NT2/D1 (cell line): ENCODE data around the gene RAB11FIP3.

Source experiments
- SUZ12 ChIP-seq: IDR thresholded peaks from 2 replicates; pipeline ENCODE4 v1.6.1; 2011; ENCODE audit not compliant: insufficient read length, insufficient read depth; ENCODE audit errors: extremely low read depth
- YY1 ChIP-seq: IDR thresholded peaks from 2 replicates; pipeline ENCODE4 v1.6.1; 2011; ENCODE audit not compliant: insufficient read length, insufficient read depth
- ZNF274 ChIP-seq: IDR thresholded peaks from 2 replicates; pipeline ENCODE4 v1.6.1; 2011; ENCODE audit warnings: mild to moderate bottlenecking, low read depth, low read length

DNA sequence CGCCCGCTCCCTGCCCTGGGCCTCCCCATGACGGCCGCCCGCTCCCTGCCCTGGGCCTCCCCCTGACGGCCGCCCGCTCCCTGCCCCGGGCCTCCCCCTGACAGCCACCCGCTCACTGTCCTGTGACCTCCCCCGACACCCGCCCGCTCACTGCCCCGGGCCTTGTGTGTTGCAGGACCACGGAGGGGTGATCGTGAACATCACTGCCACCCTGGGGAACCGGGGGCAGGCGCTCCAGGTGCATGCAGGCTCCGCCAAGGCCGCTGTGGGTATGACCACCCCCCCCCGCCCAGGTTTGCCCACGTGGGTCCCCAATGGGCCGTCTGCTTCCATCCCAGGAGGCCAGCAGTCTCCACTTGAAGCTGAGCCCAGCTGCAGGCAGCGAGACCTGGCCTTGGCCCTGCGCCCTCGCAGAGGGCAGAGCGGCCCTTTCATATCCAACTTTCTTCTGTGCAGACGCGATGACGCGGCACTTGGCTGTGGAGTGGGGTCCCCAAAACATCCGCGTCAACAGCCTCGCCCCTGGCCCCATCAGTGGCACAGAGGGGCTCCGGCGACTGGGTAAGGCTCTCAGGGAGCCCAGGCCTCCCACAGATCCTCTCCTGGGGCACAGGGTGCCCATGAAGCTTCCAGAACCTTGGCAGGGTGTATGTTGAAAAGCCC is 14.8 kb upstream of the RAB11FIP3 start:
- TF ChIP-seq ZNF274 (no peak), YY1 (no peak), SUZ12 (no peak)
